ENCODE measurements around the gene GAB2. TPM values are rescaled to one million over a fixed set of nuclear protein-coding genes. Genes with fewer than 3 reads are reported as not detected.

GAB2 gene
- total RNA-seq, 6 experiments from 2014 or later = 3.8 to 10.2 (median 4.5) TPM

DNA sequence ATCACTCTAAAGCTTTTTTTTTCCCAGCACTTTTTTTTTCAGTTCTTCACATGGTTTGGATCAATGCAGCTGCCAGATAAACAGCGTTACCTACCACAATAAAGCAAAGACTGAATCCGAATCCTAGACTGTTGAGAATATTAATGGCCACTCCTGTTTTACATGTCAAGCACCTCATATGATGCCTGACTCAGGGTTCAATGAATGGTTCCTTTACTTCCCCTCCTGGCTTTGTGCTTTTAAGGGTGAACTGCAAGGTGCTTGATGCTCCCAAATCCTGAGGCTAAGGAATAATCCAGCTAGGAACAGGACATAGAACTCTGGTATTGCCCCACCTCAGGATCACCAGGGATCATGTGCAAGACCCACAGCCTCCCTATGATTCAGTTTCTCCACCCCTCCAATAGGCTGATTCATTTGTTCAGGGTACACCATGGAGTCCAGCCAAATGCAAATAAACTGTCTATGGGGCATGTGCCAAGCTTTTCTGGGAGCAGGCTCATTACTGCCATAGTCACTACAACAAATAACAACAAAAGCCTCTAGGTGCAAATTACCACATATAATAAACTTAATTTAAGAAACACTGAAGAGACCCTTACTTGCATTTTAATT is 104.3 kb downstream of the GAB2 start:
- no peaks in the 10 kb centered on the region for H3K36me3 ChIP-seq
- intact Hi-C loops (cut with DNase I) = no loop called here
- ATAC-seq (peak; percentile 40 to 71 (median 62)), DNase-seq (no peak)
- 15% methylated on average over 2 of the region's 2 CpGs for WGBS (ENCODE audit: insufficient coverage, low coverage, low lambda C conversion rate, missing lambda C conversion rate)
- TF ChIP-seq CTCF (IDR thresholded peaks at IDR 0.05) (no peak), POLR2A (IDR thresholded peaks at IDR 0.05) (no peak)
- peaks cover 0 to 29% (median 8%) of the 10 kb centered on the region in 4 donors for H3K4me1 ChIP-seq
- no peak overlapping the region for H3K4me3 ChIP-seq
- H3K27ac ChIP-seq = no peak overlapping the region
- H3K9me3 ChIP-seq = no peaks in the 10 kb centered on the region
- H3K27me3 ChIP-seq = peaks cover 0 to 3% of the 10 kb centered on the region in 2 donors

DNA sequence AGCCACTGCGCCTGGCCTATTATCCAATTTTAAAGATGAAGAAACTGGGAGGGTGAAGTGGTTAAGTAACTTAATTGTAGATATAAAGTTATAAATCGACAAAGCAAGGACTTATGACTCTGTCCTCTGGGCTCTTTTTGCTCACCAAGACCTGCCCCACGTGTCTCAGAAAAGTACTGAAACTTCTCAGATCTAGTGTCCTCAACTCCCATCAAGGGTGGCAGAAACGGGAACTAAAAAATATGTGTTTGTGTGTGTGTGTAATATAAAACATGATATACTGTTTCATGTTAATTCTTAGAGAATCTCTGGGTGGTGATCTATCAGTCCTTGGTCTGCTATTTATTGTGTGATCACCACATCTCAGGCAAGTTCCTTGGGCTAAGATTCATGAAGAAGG is 104.9 kb downstream of the GAB2 start:
- peaks cover 0 to 3% of the 10 kb centered on the region in 2 donors for H3K27me3 ChIP-seq
- 64% methylated on average over 4 of the region's 4 CpGs for WGBS (ENCODE audit: insufficient coverage, low coverage, low lambda C conversion rate, missing lambda C conversion rate)
- intact Hi-C loops (cut with DNase I) = no loop called here
- no peak for ATAC-seq
- H3K9me3 ChIP-seq = no peaks in the 10 kb centered on the region
- H3K36me3 ChIP-seq = no peaks in the 10 kb centered on the region
- H3K27ac ChIP-seq = peak overlapping the region in 1 of 3 donors; percentile 60
- no peak overlapping the region for H3K4me3 ChIP-seq
- no peak for DNase-seq
- no peak for TF ChIP-seq POLR2A (IDR thresholded peaks at IDR 0.05)
- no peak for TF ChIP-seq CTCF (IDR thresholded peaks at IDR 0.05)
- H3K4me1 ChIP-seq = peaks cover 0 to 29% (median 8%) of the 10 kb centered on the region in 4 donors

DNA sequence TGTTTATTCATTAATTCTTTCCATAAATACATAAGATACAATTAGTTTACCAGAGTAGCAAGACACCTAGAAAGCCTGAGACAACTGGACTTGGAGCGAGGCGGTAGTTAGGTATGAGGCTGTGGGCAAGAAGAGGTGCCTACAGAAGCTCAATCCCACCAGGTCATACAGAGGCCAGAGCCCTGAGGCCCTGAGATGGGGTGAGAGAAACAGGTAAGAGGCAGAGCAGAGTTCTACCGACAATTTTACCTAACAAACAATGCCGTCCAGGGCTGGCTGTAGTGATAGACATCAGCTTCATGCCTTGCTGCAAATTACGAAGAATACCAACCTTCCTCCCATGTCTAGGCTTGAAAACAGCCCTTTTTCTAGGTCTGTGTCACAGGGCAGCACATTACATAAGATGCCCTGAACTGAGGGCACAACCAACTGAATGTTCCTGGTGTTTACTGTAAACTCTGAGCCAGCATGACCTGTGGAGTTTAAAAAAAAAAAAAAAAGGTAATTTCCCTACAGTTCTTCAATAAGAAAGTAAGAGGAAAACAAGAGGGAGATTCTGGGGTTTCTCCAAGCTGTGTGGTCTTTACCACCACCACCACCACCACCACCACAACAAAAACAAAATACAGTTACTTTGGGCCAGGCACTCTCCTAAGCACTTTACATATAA is 105.8 kb downstream of the GAB2 start:
- peak overlapping the region; percentile 11 to 85 (median 60) for H3K27ac ChIP-seq
- no peaks in the 10 kb centered on the region for H3K36me3 ChIP-seq
- H3K9me3 ChIP-seq = no peaks in the 10 kb centered on the region
- intact Hi-C loops (cut with DNase I) = no loop called here
- peaks cover 0 to 29% (median 8%) of the 10 kb centered on the region in 4 donors for H3K4me1 ChIP-seq
- no peak overlapping the region for H3K4me3 ChIP-seq
- WGBS (ENCODE audit: insufficient coverage, low coverage, low lambda C conversion rate, missing lambda C conversion rate) = 34% methylated on average over 5 of the region's 5 CpGs
- peak; percentile 80 to 89 (median 88) for ATAC-seq
- peak in 1 of 3 donors; percentile 70 for DNase-seq
- peaks cover 0 to 3% of the 10 kb centered on the region in 2 donors for H3K27me3 ChIP-seq
- no peak for TF ChIP-seq POLR2A (IDR thresholded peaks at IDR 0.05)
- TF ChIP-seq CTCF (IDR thresholded peaks at IDR 0.05) = no peak

DNA sequence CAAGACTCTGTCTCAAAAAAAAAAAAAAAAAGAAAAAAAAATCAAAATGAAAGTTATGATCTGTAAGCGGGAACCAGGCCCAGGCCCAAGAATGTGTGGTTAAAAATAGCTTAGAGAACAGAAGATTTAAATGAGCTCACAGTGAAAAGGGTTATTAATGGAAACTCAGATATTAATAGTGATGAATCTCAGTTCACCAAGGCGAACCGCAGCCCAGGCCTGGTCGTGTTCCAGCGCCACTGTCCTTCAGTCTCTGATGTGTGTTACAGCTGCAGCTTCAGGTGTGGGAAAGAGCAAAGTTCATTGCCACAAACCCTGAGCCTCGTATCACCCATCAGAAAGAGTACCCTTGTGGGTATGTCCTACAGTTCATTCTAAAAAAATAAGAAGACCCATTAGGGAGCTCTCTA is 107.1 kb downstream of the GAB2 start:
- H3K4me3 ChIP-seq = no peak overlapping the region
- 23% methylated on average over 6 of the region's 6 CpGs for WGBS (ENCODE audit: insufficient coverage, low coverage, low lambda C conversion rate, missing lambda C conversion rate)
- no peaks in the 10 kb centered on the region for H3K36me3 ChIP-seq
- peaks cover 0 to 29% (median 8%) of the 10 kb centered on the region in 4 donors for H3K4me1 ChIP-seq
- TF ChIP-seq CTCF (IDR thresholded peaks at IDR 0.05) = no peak
- TF ChIP-seq POLR2A (IDR thresholded peaks at IDR 0.05) = no peak
- intact Hi-C loops (cut with DNase I) = no loop called here
- peaks cover 0 to 3% of the 10 kb centered on the region in 2 donors for H3K27me3 ChIP-seq
- H3K9me3 ChIP-seq = no peaks in the 10 kb centered on the region
- peak; percentile 54 to 77 (median 76) for DNase-seq
- ATAC-seq = peak; percentile 62 to 81 (median 76)
- H3K27ac ChIP-seq = peak overlapping the region; percentile 40 to 85 (median 60)
